Fibroblast of lung (primary cell): ENCODE measurements around the gene BSND.

Experiments
- CTCF ChIP-seq, 2 donors: IDR thresholded peaks in 1 of 2; conservative IDR thresholded peaks in 1 of 2; 1 replicate in 1 of 2; 2 replicates in 1 of 2; pipeline ENCODE4 v1.5.1; 2011 to 2012; ENCODE audit warnings: low read length in 2 of 2, control low read depth in 1 of 2, inconsistent platforms in 1 of 2, low read depth in 1 of 2, mild to moderate bottlenecking in 1 of 2
- EZH2 ChIP-seq: IDR thresholded peaks from 2 replicates; pipeline ENCODE4 v1.5.1; 2012; ENCODE audit warnings: low read length, control low read depth, mild to moderate bottlenecking; ENCODE audit errors: missing control alignments

GRCh38 chr1:54972436-54972835, 26.3 kb upstream of the BSND start:
- TF ChIP-seq CTCF (conservative IDR thresholded peaks at IDR 0.05 in 1 of 2, IDR thresholded peaks at IDR 0.05 in 1 of 2; ENCODE audit: low read depth in 1 of 2, low read length in 2 of 2) (no peak), EZH2 (no peak)
